Nephron (organoid): ENCODE data around the gene HTR7.

Source experiments
- H3K27ac Mint-ChIP-seq, 3 experiments: 2 replicates each; pipeline ENCODE4 v1.8.0; 2020; ENCODE audit warnings: mixed read lengths in 3 of 3, mild to moderate bottlenecking in 2 of 3, moderate library complexity in 1 of 3
- H3K27me3 Mint-ChIP-seq: 2 replicates; pipeline ENCODE4 v1.8.0; 2021; ENCODE audit warnings: low read depth, mild to moderate bottlenecking, moderate library complexity, mixed read lengths
- H3K36me3 Mint-ChIP-seq: 2 replicates; pipeline ENCODE4 v1.8.0; 2020; ENCODE audit warnings: low read depth, mixed read lengths
- H3K4me1 Mint-ChIP-seq: 2 replicates; pipeline ENCODE4 v1.8.0; 2020; ENCODE audit warnings: mixed read lengths
- H3K4me3 Mint-ChIP-seq, 3 experiments: 2 replicates each; pipeline ENCODE4 v1.8.0; 2020; ENCODE audit warnings: mild to moderate bottlenecking in 3 of 3, mixed read lengths in 3 of 3, moderate library complexity in 2 of 3
- H3K9me3 Mint-ChIP-seq: 2 replicates; pipeline ENCODE4 v1.8.0; 2020; ENCODE audit warnings: mixed read lengths
- TF ChIP-seq, protein P1 (sequence below), 3 experiments: fragments of 200-600 bp; sonication (generic); IDR thresholded peaks; one replicate each; pipeline ENCODE4 v1.5.0; 2021; ENCODE audit warnings: antibody characterized with exemption in 3 of 3; ENCODE audit not compliant: unreplicated experiment in 3 of 3

The HTR7 gene

GRCh38 chr10:90775351-90776028 lies 82.3 kb downstream of the HTR7 start:
- TF ChIP-seq, protein P1, sequence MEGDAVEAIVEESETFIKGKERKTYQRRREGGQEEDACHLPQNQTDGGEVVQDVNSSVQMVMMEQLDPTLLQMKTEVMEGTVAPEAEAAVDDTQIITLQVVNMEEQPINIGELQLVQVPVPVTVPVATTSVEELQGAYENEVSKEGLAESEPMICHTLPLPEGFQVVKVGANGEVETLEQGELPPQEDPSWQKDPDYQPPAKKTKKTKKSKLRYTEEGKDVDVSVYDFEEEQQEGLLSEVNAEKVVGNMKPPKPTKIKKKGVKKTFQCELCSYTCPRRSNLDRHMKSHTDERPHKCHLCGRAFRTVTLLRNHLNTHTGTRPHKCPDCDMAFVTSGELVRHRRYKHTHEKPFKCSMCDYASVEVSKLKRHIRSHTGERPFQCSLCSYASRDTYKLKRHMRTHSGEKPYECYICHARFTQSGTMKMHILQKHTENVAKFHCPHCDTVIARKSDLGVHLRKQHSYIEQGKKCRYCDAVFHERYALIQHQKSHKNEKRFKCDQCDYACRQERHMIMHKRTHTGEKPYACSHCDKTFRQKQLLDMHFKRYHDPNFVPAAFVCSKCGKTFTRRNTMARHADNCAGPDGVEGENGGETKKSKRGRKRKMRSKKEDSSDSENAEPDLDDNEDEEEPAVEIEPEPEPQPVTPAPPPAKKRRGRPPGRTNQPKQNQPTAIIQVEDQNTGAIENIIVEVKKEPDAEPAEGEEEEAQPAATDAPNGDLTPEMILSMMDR (IDR thresholded peaks at IDR 0.05; ENCODE audit: unreplicated experiment in 3 of 3), result no peak
- Mint-ChIP-seq H3K9me3 (no peaks in the 10 kb centered on the region), H3K27me3 (no peaks in the 10 kb centered on the region), H3K4me1 (no peaks in the 10 kb centered on the region), H3K36me3 (no peaks in the 10 kb centered on the region), H3K4me3 (no peak overlapping the region), H3K27ac (no peak overlapping the region)

GRCh38 chr10:90769946-90770841 lies 87.6 kb downstream of the HTR7 start:
- TF ChIP-seq, protein P1 (IDR thresholded peaks at IDR 0.05; ENCODE audit: unreplicated experiment in 3 of 3), result no peak
- no peaks in the 10 kb centered on the region for H3K27me3 Mint-ChIP-seq

GRCh38 chr10:90751107-90751997 lies 106.5 kb downstream of the HTR7 start:
- no peak overlapping the region for H3K4me3 Mint-ChIP-seq
- H3K27ac Mint-ChIP-seq, result no peak overlapping the region
- no peaks in the 10 kb centered on the region for H3K4me1 Mint-ChIP-seq
- TF ChIP-seq, protein P1 (IDR thresholded peaks at IDR 0.05; ENCODE audit: unreplicated experiment in 3 of 3), result peak; percentile 65 to 80 (median 67)
- peaks cover 3% of the 10 kb centered on the region for H3K27me3 Mint-ChIP-seq
- H3K36me3 Mint-ChIP-seq, result no peaks in the 10 kb centered on the region
- no peaks in the 10 kb centered on the region for H3K9me3 Mint-ChIP-seq

More at GRCh38 chr10:90769946-90770841, 87.6 kb downstream of the HTR7 start:
- H3K4me3 Mint-ChIP-seq, result no peak overlapping the region
- H3K27ac Mint-ChIP-seq, result no peak overlapping the region
- peaks cover 3% of the 10 kb centered on the region for H3K9me3 Mint-ChIP-seq
- H3K36me3 Mint-ChIP-seq, result no peaks in the 10 kb centered on the region
- H3K4me1 Mint-ChIP-seq, result no peaks in the 10 kb centered on the region

DNA sequence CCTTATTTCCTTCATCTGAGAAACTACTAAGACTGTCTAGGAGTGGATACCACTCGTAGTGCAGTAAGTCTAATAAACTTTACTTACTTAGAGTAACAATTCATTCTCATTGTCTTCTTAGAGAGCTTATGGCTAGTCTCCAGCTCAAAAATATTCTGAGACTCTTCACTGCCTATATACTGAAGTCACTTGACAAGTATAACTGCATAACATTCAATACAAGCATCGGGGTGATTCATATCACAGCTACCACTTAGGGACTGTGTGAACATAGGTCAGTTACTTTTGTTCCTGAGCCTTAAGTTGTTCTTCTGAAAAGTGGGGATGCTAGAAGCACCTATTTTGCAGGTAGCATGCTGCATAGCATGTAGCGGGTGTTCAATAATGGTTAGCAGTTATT lies 111.0 kb downstream of the HTR7 start:
- peaks cover 3% of the 10 kb centered on the region for H3K27me3 Mint-ChIP-seq
- no peak overlapping the region for H3K4me3 Mint-ChIP-seq
- no peak overlapping the region for H3K27ac Mint-ChIP-seq
- TF ChIP-seq, protein P1 (IDR thresholded peaks at IDR 0.05; ENCODE audit: unreplicated experiment in 3 of 3), result no peak
- no peaks in the 10 kb centered on the region for H3K9me3 Mint-ChIP-seq
- no peaks in the 10 kb centered on the region for H3K4me1 Mint-ChIP-seq
- H3K36me3 Mint-ChIP-seq, result no peaks in the 10 kb centered on the region

DNA sequence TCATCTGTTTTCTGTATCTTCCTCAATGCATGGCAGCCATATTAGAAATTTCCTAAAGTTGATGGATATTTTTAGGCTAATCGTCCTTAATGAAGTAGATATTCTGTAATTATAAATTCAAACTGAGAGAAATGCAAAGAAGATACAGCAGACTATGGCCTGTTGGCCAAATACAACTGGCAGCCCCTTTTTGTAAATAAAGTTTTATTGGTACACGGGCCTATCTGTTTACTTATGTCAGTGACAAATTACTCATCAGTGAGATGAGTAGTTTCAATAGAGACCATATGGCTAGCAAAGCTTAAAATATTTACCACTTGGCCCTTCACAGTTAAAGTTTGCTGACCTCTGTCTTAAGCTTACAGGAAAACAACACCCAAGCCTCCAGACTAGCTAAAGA lies 112.3 kb downstream of the HTR7 start:
- no peak overlapping the region for H3K27ac Mint-ChIP-seq
- no peaks in the 10 kb centered on the region for H3K36me3 Mint-ChIP-seq
- H3K9me3 Mint-ChIP-seq, result no peaks in the 10 kb centered on the region
- H3K4me1 Mint-ChIP-seq, result no peaks in the 10 kb centered on the region
- H3K27me3 Mint-ChIP-seq, result no peaks in the 10 kb centered on the region
- TF ChIP-seq, protein P1 (IDR thresholded peaks at IDR 0.05; ENCODE audit: unreplicated experiment in 3 of 3), result no peak
- no peak overlapping the region for H3K4me3 Mint-ChIP-seq
